ENCODE results near the gene FOXN3.

Gene FOXN3

GRCh38 chr14:89171168-89171567, 245.9 kb downstream of the FOXN3 start:
- no peak for DNase-seq (ENCODE audit: low read depth in 1 of 2, low spot score in 1 of 2)
- Histone ChIP-seq H3K27me3 (ENCODE audit: insufficient read depth, poor library complexity, severe bottlenecking) (no peaks in the 10 kb centered on the region), H3K27ac (replicated peaks) (no peak overlapping the region), H3K4me3 (replicated peaks; ENCODE audit: insufficient read depth, low read length) (no peak overlapping the region)
- TF ChIP-seq CTCF (IDR thresholded peaks at IDR 0.05; ENCODE audit: insufficient read depth, low read length) (no peak), SPI1 (IDR thresholded peaks at IDR 0.05; ENCODE audit: borderline replicate concordance, low read depth) (no peak), POLR2AphosphoS5 (IDR thresholded peaks at IDR 0.05; ENCODE audit: low read depth) (no peak), REST (IDR thresholded peaks at IDR 0.05; ENCODE audit: insufficient replicate concordance, low read depth) (no peak), GABPA (IDR thresholded peaks at IDR 0.05; ENCODE audit: low read depth) (no peak)

GRCh38 chr14:89167705-89168104, 249.3 kb downstream of the FOXN3 start:
- no peak for TF ChIP-seq CTCF (IDR thresholded peaks at IDR 0.05; ENCODE audit: insufficient read depth, low read length)
- no peak for TF ChIP-seq POLR2AphosphoS5 (IDR thresholded peaks at IDR 0.05; ENCODE audit: low read depth)
- Histone ChIP-seq H3K27ac (replicated peaks) (no peak overlapping the region), H3K4me3 (replicated peaks; ENCODE audit: insufficient read depth, low read length) (no peak overlapping the region), H3K27me3 (ENCODE audit: insufficient read depth, poor library complexity, severe bottlenecking) (no peaks in the 10 kb centered on the region)
- no peak for DNase-seq (ENCODE audit: low read depth in 1 of 2, low spot score in 1 of 2)

- TF ChIP-seq GABPA (IDR thresholded peaks at IDR 0.05; ENCODE audit: low read depth): no peak
- no peak for TF ChIP-seq POLR2AphosphoS5 (IDR thresholded peaks at IDR 0.05; ENCODE audit: low read depth)
- no peak for TF ChIP-seq REST (IDR thresholded peaks at IDR 0.05; ENCODE audit: insufficient replicate concordance, low read depth)
- TF ChIP-seq SPI1 (IDR thresholded peaks at IDR 0.05; ENCODE audit: borderline replicate concordance, low read depth): no peak
- TF ChIP-seq CTCF (IDR thresholded peaks at IDR 0.05; ENCODE audit: insufficient read depth, low read length): no peak
- H3K4me3 ChIP-seq (replicated peaks; ENCODE audit: insufficient read depth, low read length): no peak overlapping the region
- no peak overlapping the region for H3K27ac ChIP-seq (replicated peaks)
- no peaks in the 10 kb centered on the region for H3K27me3 ChIP-seq (ENCODE audit: insufficient read depth, poor library complexity, severe bottlenecking)
- DNase-seq (ENCODE audit: low read depth in 1 of 2, low spot score in 1 of 2): no peak
Measured at GRCh38 chr14:89166633-89167032, 250.4 kb downstream of the FOXN3 start.

Measured in HL-60 (cell line).